Smooth muscle cell of the coronary artery (primary cell): ENCODE data around the gene CEP350. TPM values are rescaled to one million over a fixed set of nuclear protein-coding genes. Genes with fewer than 3 reads are reported as not detected.

Experiments
- total RNA-seq: library from RNA; depleted of rRNA; stranded (reverse); fragments of >200 nt; gene quantifications from 2 replicates; pipeline ENCODE4 v1.2.3, GENCODE V29; 2014; ENCODE audit warnings: low replicate concordance

The CEP350 gene
- 27.7 and 32.2 TPM in 2 replicates for total RNA-seq

GRCh38 chr1:179954493-179955286, at the start of gene CEP350:
Gene CEP350, plus strand, starts transcription at chr1:179954810. Its CDS starts 31,372 bp downstream, at chr1:179986182.

GRCh38 chr1:180154325-180155181, 199.9 kb downstream of the CEP350 start, which contains the start of gene QSOX1:
Gene QSOX1, plus strand, starts transcription at chr1:180154869. Its CDS starts 39 bp downstream, at chr1:180154908.

Other genes starting within 250 kb of the CEP350 start
- gene FAM163A, start 211.5 kb upstream of the CEP350 start, total RNA-seq, result not detected in 2 replicates
- gene TOR1AIP2, start 77.0 kb upstream of the CEP350 start, total RNA-seq, result 36.9 and 46.2 TPM in 2 replicates
- gene TOR1AIP1, start 72.5 kb upstream of the CEP350 start, total RNA-seq, result 21.6 and 22.9 TPM in 2 replicates
- gene QSOX1, start 200.1 kb downstream of the CEP350 start, total RNA-seq, result 129 and 296 TPM in 2 replicates